ENCODE measurements around the gene PAIP2. TPM values are rescaled to one million over a fixed set of nuclear protein-coding genes. Genes with fewer than 3 reads are reported as not detected.

PAIP2 gene
- total and polyA plus RNA-seq, 2 of the 4 experiments (the other 2 are of a cell fraction) = 41.9 to 59.5 TPM

GRCh38 chr5:139293507-139294373, 47.9 kb upstream of the PAIP2 start, which contains the start of gene MATR3 (continued):
- no peak for TF ChIP-seq CTCF (conservative IDR thresholded peaks at IDR 0.05; ENCODE audit: low read depth, low read length)

All from IMR-90 (cell line).